NT2/D1 (cell line): ENCODE results near the gene CPEB3.

Experiments used
- SUZ12 ChIP-seq: IDR thresholded peaks from 2 replicates; pipeline ENCODE4 v1.6.1; 2011; ENCODE audit not compliant: insufficient read length, insufficient read depth; ENCODE audit errors: extremely low read depth
- YY1 ChIP-seq: IDR thresholded peaks from 2 replicates; pipeline ENCODE4 v1.6.1; 2011; ENCODE audit not compliant: insufficient read length, insufficient read depth

- TF ChIP-seq YY1: no peak
- no peak for TF ChIP-seq SUZ12
Observed at GRCh38 chr10:92064506-92064905, 226.4 kb downstream of the CPEB3 start.
